ENCODE results near the gene ABHD2.

DNA sequence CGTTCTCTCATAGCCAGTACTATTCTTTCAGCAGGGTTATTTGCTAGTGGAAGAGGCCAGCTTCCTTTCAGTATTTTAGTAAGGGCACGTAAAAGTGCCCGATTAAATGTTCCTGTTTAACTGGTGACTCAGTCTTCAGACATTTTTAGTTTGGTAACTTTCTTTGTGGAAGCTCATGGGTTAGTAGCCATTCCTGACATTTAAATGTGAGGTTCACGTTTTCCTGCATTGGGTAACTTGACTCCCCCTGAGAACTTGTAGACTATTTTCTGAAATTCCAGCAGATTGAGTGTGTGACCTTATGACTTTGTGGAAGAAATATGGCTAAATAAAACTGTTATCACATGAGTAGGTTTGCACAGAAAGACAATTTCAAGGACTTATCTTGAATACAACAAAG lies 16.9 kb downstream of the ABHD2 start:
- TF ChIP-seq, protein P1, sequence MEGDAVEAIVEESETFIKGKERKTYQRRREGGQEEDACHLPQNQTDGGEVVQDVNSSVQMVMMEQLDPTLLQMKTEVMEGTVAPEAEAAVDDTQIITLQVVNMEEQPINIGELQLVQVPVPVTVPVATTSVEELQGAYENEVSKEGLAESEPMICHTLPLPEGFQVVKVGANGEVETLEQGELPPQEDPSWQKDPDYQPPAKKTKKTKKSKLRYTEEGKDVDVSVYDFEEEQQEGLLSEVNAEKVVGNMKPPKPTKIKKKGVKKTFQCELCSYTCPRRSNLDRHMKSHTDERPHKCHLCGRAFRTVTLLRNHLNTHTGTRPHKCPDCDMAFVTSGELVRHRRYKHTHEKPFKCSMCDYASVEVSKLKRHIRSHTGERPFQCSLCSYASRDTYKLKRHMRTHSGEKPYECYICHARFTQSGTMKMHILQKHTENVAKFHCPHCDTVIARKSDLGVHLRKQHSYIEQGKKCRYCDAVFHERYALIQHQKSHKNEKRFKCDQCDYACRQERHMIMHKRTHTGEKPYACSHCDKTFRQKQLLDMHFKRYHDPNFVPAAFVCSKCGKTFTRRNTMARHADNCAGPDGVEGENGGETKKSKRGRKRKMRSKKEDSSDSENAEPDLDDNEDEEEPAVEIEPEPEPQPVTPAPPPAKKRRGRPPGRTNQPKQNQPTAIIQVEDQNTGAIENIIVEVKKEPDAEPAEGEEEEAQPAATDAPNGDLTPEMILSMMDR (IDR thresholded peaks at IDR 0.05; ENCODE audit: low read length), result no peak
- TF ChIP-seq EZH2 (IDR thresholded peaks at IDR 0.05; ENCODE audit: borderline replicate concordance, low read length), result no peak

Data from OCI-LY1 (cell line).